GM08714 (cell line): ENCODE data around the gene SYNDIG1.

ENCODE experiments used
- H3K4me3 ChIP-seq: fragments of 200-500 bp; sonication (Bioruptor generic); 2 replicates; pipeline ENCODE4 v1.5.1; 2014; ENCODE audit warnings: mild to moderate bottlenecking, low read length, inconsistent platforms
- ZNF274 ChIP-seq: IDR thresholded peaks from 2 replicates; pipeline ENCODE4 v1.6.1; 2012; ENCODE audit warnings: mild to moderate bottlenecking, low read depth, low read length

Gene SYNDIG1

DNA sequence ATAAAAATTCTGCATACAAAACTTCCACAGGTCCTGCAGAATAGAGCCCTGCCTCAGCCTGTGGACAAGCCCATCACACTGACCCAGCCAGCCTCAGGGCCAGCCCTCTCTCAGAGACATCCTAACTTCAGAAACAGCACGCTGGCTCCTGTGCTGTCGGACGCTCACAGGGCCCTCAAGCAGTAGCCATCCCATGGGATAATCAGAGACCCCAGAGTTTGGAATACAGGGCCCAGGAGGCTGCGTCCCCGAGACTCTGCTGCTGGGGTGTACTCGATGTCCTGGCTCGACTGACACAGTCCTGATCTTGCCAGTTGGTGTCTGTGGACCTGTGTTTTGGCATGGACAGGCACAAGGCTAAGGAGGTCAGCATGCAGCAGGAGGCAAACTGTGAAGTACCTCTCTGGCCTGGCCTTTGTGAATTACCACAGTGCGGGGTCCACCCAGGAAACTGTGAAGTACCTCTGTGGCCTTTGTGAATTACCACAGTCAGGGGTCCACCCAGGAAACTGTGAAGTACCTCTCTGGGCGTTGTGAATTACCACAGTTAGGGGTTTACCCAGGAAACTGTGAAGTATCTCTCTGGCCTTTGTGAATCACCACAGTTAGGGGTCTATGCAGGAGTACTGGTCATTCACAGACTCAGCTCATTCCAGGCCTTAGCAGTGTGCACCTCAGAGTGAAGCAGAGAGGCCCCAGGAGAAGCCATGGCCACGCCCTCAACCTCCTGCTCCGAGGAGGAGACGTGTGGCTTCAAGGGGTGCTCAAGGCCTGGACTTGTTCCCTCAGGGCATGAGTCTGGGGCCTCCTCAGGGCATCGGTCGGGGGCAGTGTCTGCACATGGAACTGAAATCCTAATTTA, 212.4 kb downstream of the SYNDIG1 start:
- no peak overlapping the region for H3K4me3 ChIP-seq
- no peak for TF ChIP-seq ZNF274

DNA sequence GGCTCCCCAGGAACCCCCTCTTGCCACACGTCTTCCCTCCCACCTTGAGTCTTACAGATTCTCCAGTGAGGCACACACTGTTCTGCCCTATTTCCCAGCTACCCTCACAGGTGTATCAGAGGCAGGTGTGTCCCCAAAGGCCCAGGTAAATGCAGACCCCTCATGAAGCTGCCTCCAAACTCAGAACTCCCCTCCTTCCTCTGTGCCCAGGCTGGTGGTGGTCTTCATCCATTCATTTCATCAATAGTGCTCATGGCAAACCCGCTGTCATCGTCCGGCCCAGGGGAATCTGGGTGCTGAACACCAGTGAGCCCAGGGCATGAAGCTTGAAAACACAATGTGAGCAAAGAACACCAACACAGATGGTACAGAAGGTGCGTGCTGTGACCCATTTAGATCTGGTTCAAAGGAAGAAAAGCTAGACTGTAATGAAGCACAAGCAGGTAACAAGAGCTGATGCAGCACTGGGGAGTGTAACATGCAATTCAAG, 213.1 kb downstream of the SYNDIG1 start:
- no peak for TF ChIP-seq ZNF274

DNA sequence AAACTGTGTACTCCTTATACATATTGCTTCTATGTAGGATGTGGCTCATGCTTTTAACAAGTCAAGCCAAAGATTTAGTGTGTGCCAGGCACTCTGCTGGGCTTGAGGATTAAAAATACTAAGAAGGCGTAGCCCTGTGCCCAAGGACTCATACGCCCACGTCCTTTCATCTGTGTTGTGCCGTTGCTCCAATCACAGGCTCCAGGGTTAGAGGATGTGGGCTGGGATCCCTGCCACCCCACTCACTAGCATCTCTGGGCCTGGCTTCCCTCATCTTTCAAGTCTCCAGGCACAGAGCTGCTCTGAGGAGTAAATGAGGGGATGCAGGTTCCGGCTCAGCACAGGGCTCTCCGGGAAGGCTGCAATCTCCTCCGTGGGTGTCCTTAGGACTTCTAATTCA, 214.2 kb downstream of the SYNDIG1 start:
- no peak for TF ChIP-seq ZNF274
- no peak overlapping the region for H3K4me3 ChIP-seq

More for the DNA sequence above, 213.1 kb downstream of the SYNDIG1 start:
- no peak overlapping the region for H3K4me3 ChIP-seq

DNA sequence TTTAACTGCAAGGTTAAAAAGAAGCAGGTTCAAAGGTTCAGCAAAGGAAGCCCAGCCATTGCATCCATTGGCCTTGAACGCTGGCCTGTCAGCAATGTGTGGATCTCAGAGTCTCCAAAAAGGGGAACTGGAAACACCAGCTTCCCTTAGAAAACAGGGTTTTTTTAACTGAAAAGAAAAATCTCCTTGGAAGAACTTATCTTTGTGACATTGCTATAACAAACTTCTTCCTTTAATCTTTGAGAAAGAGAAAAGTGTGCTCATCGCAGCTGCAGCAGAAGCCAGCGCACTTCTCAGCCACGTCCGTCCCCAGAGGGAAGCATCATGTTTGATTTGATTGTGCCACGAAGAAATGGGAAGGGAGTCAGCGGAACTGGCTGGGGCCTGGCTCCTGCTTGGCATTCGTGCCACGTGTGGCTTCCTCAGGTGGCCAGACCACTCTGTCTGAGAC, 215.0 kb downstream of the SYNDIG1 start:
- no peak for TF ChIP-seq ZNF274
- H3K4me3 ChIP-seq: no peak overlapping the region

DNA sequence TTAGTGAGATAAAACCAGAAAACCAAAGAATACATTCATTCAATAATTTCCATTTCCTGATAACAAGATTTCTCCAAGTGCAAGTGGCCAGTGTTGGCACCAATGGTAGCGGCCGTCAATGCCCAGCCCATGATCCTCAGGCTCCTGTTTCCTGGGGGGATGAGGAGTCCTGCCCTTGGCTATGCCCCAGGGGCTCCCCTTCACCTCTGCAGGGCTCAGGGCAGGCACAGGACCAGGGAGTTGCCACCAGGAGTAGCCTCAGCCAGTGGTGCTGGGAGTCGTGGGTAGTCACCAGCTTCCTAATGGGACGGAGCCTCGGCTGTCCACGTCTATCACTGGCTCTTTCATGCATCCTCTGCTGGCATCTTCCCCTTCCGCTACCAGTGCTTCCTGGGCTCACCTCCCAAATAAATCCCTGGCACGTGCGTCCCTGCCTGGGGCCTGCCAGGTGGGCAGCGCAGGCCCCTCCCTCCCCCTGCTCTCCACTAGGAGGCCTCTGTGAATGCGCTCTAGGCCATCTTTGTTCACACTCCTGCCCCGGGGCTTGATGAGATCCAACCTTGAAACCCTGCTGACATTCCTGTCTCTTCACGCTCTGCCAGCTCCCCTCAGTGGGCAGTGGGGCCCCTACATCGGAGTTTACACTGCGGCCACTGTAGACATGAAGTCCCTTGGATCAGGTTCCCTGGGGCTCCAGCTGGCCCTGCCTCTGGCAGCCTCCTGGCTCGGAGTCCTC, 215.7 kb downstream of the SYNDIG1 start:
- TF ChIP-seq ZNF274: no peak
- no peak overlapping the region for H3K4me3 ChIP-seq

DNA sequence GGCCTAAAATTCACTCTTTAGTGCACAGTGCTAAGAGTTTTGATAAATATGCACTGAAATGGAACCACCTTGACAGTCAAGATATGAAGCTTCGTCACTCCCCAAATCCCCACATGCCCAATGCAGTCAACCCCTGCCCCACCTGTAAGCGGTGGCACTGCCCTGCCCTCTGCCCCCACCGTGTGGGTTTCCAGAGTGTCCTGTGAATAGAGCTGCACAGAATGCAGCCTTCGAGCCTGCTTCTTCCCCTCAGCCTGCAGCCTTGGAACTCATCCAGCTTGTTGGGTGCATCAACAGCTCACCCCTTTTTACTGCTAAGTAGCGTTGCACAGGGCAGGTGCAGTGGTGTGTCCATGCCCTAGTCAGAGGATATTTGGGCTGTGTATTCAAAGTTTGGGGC, 216.3 kb downstream of the SYNDIG1 start:
- no peak for TF ChIP-seq ZNF274
- no peak overlapping the region for H3K4me3 ChIP-seq

DNA sequence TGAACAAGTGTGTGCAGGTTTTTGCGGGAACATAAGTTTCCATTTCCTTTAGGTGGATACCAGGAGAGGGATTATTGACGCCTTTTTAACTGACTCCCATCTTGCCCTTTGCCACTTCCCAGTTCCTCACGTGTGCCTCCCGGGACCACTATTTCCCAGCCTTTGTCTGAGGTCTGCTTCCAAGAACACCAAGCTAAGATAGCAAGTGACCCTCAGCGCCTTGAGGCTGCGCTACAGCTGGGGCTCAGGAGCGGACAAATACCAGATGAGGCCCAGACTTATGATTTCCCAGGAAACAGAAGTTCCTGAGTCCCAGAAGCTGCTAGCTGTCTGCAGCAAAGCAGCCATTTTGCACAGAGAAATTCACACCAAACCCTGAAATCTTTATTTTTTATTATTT, 216.7 kb downstream of the SYNDIG1 start:
- TF ChIP-seq ZNF274: no peak
- no peak overlapping the region for H3K4me3 ChIP-seq

DNA sequence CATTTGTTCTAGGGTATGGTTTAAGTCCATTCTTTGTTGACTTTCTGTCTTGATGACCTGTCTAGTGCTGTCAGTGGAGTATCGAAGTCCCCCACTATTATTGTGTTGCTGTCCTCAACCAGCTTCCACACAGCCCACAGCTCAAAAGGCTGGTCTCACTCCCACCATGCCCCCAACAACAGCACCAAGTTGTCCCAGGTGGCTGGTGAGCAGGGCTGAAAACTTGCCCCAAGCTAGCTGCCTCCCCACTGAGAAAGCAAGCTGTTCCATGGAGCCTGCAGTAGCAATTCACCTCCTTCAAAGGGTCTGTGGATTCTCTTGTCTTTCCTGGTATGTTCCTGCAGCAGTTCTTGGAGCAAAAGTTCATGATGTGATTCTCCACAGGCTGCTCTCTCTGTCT, 221.0 kb downstream of the SYNDIG1 start:
- H3K4me3 ChIP-seq: no peak overlapping the region
- no peak for TF ChIP-seq ZNF274

DNA sequence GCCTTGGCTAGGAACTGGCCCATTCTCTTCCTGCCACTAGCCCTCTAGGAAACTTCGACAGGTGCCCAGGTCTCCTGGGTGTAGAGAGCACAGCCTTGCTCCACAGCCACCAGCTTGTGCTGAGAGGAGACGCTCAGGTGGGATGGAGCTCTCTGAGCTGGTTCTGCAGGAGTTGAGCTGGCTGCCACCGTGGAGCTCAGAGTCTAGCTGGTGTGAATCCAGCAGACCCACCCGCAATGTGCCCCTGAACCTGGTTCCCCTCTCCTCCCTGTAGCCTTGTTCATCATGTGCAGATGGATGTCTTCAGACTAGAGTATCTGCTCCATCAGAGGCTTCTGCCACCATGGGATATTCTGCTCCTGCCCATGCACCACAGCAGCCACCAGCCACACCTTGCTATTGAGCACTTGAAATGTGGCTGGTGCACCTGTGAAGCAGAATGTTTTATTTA, 222.5 kb downstream of the SYNDIG1 start:
- H3K4me3 ChIP-seq: no peak overlapping the region
- TF ChIP-seq ZNF274: no peak

DNA sequence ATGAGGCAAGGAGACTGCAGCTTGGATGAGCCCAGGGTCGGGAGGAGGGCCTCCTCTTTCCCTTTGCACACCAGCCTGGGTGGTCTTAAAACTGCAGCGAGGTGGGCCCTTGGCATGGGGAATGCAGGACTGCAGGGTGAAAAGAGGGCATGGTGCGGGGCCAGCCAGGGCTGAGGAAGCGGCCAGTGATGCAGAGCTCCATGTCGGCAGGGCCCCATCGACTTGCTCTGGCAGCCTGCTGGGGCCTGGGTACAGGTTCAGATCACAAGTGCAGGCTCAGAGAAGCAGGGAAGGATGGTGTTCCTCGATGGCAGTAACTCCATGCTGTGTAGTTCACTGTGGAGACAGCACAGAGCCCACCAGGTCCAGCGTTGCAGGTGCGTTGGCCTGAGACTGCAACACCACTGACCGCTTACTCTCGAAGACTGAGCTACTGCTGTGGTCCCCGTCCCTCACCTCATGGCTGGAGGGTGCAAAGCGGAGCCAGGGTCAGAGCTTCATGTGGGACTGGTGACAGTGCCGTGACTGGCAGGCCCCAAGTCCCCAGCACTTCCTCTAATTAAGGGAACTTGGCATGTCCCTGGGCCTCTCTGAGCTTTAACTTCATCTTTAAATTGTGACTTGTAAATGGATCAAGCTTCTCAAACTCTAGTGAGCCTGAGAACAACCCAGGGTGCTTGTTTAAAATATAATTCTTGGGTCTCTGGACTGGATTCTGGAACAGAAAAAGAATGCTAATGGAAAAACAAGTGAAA, 223.2 kb downstream of the SYNDIG1 start:
- H3K4me3 ChIP-seq: no peak overlapping the region
- TF ChIP-seq ZNF274: no peak

DNA sequence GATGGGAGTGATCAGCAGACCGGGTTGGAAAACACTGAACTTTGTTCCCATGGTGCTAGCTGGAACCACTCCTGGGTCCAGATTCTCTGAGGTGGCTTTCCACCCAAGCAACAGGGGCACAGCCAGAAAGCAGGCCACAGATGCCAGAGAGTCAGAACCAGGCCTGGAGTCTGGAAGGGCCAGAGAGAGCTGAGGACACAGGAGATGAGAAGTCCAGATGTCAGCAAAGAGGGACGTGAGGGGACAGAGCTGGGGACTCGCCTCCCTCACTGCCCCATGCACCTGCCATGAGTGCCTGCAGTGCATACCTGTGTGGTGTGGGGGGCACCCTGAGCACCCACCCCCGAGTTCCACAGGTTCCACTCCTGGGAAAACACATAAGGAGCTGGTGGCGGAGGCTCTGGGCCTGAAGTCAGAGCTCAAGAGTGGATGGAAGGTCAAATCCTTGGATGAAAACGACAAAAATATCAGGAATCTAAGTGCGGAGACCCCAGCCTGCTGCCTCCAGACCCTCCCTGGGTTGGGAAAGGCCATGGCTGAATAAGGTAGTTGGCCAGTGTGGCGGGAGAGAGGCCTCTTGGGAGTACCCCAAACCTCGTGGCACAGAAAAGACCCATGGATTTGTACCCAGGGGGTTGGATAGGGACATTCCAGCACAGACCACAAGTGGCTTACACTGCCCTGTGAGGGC, 224.2 kb downstream of the SYNDIG1 start:
- H3K4me3 ChIP-seq: no peak overlapping the region
- no peak for TF ChIP-seq ZNF274

DNA sequence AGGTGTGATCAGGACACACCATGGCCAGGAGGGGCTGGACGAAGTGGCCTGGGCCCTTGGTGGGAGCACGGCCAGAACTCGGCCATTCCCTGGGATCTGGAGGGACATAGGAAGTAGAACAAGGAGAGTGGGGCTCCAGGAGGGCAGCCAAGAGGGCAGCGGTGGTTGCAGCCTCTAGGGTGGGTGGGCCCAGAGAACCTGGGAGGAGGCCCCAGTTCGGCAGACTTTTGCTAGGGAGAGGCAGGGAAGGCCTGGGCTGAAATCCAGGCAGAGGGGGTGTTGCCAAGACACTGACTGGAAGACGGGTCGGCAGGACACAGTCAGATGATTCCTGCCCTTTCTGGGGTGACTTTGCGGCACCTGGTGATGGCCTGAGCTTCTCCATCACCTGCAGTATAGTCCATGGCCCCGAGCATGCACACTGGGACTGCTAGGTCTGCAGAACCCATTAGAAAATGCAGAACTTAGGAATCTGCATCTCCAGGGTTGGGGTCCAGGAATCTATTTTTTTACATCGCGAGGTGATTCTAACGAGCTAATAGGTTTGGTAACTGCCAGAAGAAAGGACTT, 224.8 kb downstream of the SYNDIG1 start:
- H3K4me3 ChIP-seq: no peak overlapping the region
- no peak for TF ChIP-seq ZNF274
